ENCODE results near the gene KMT2B. TPM values are rescaled to one million over a fixed set of nuclear protein-coding genes. Genes with fewer than 3 reads are reported as not detected.

Gene KMT2B
- total RNA-seq, 1 experiment from 2014 or later = 32.2 TPM

GRCh38 chr19:35755550-35756376, 38.0 kb downstream of the KMT2B start:
- no peak for DNase-seq
- no peaks in the 10 kb centered on the region; the same call in 1 of the 2 replicates for H3K36me3 ChIP-seq (ENCODE audit: low read depth)
- H3K9me3 ChIP-seq (ENCODE audit: insufficient read depth, low read depth) = no peaks in the 10 kb centered on the region
- TF ChIP-seq EZH2 (IDR thresholded peaks at IDR 0.05; ENCODE audit: low read depth) = no peak
- TF ChIP-seq CTCF (conservative IDR thresholded peaks at IDR 0.05) = no peak
- peaks cover 19% of the 10 kb centered on the region for H3K79me2 ChIP-seq (ENCODE audit: low read depth)
- H3K4me2 ChIP-seq = no peak overlapping the region
- ChIA-PET POLR2A (ENCODE audit: unreplicated experiment) (no interaction called here), CTCF (no interaction called here)
- no peak overlapping the region for H2AFZ ChIP-seq
- peaks cover 4% of the 10 kb centered on the region; the same call in 1 of the 2 replicates for H4K20me1 ChIP-seq (ENCODE audit: insufficient read depth)
- H3K27me3 ChIP-seq (ENCODE audit: insufficient read depth, low read depth) = no peaks in the 10 kb centered on the region
- peaks cover 13% of the 10 kb centered on the region for H3F3A ChIP-seq (ENCODE audit: insufficient read depth, low read depth)
- no peak overlapping the region for H3K4me3 ChIP-seq
- intact Hi-C loops (cut with micrococcal nuclease; ENCODE audit: unreplicated experiment) = no loop called here
- H3K4me1 ChIP-seq (replicated peaks; ENCODE audit: insufficient read depth) = peaks cover 13% of the 10 kb centered on the region
- H3K27ac ChIP-seq = no peak overlapping the region
- H3K9me2 ChIP-seq (ENCODE audit: insufficient read depth) = no peaks in the 10 kb centered on the region
- BruUV-seq (replicated peaks) = no TSS peak

GRCh38 chr19:35756377-35757230, 38.8 kb downstream of the KMT2B start, which contains the start of gene HSPB6:
HSPB6 (minus strand) TSS chr19:35757029; CDS start chr19:35757008, 21 bp downstream.
- no peaks in the 10 kb centered on the region for H3K9me3 ChIP-seq (ENCODE audit: insufficient read depth, low read depth)
- ChIA-PET POLR2A (ENCODE audit: unreplicated experiment) (interaction anchor here (0.6 kb wide), 1 partner anchor 8 kb away, joined by 6 read pairs; the partner anchor contains the start of gene LIN37), CTCF (no interaction called here)
- peak within 1 kb of the TSS; percentile 67 for H3K27ac ChIP-seq
- peaks cover 4% of the 10 kb centered on the region; the same call in 1 of the 2 replicates for H4K20me1 ChIP-seq (ENCODE audit: insufficient read depth)
- intact Hi-C loops (cut with micrococcal nuclease; ENCODE audit: unreplicated experiment) = no loop called here
- peak within 1 kb of the TSS; percentile 95 for H3K4me2 ChIP-seq
- peaks cover 19% of the 10 kb centered on the region for H3F3A ChIP-seq (ENCODE audit: insufficient read depth, low read depth)
- TF ChIP-seq CTCF (conservative IDR thresholded peaks at IDR 0.05) = no peak
- no peak for TF ChIP-seq EZH2 (IDR thresholded peaks at IDR 0.05; ENCODE audit: low read depth)
- no peaks in the 10 kb centered on the region for H3K9me2 ChIP-seq (ENCODE audit: insufficient read depth)
- peaks cover 19% of the 10 kb centered on the region for H3K79me2 ChIP-seq (ENCODE audit: low read depth)
- H3K4me1 ChIP-seq (replicated peaks; ENCODE audit: insufficient read depth) = peaks cover 13% of the 10 kb centered on the region
- H3K4me3 ChIP-seq = peak within 1 kb of the TSS; percentile 67
- BruUV-seq (replicated peaks) = no TSS peak
- H2AFZ ChIP-seq = peak within 1 kb of the TSS; percentile 75
- no peak for DNase-seq
- H3K36me3 ChIP-seq (ENCODE audit: low read depth) = no peaks in the 10 kb centered on the region; the same call in 1 of the 2 replicates
- no peaks in the 10 kb centered on the region for H3K27me3 ChIP-seq (ENCODE audit: insufficient read depth, low read depth)

GRCh38 chr19:35757231-35757748, 39.5 kb downstream of the KMT2B start:
- peaks cover 13% of the 10 kb centered on the region for H3K4me1 ChIP-seq (replicated peaks; ENCODE audit: insufficient read depth)
- DNase-seq = no peak
- peaks cover 4% of the 10 kb centered on the region; the same call in 1 of the 2 replicates for H4K20me1 ChIP-seq (ENCODE audit: insufficient read depth)
- TF ChIP-seq CTCF (conservative IDR thresholded peaks at IDR 0.05) = no peak
- TF ChIP-seq EZH2 (IDR thresholded peaks at IDR 0.05; ENCODE audit: low read depth) = no peak
- intact Hi-C loops (cut with micrococcal nuclease; ENCODE audit: unreplicated experiment) = no loop called here
- H3K79me2 ChIP-seq (ENCODE audit: low read depth) = peaks cover 19% of the 10 kb centered on the region
- no peaks in the 10 kb centered on the region for H3K9me2 ChIP-seq (ENCODE audit: insufficient read depth)
- H3K27ac ChIP-seq = peak overlapping the region; percentile 67
- BruUV-seq (replicated peaks) = TSS peak; percentile 90
- H3F3A ChIP-seq (ENCODE audit: insufficient read depth, low read depth) = peaks cover 19% of the 10 kb centered on the region
- peak overlapping the region; percentile 75 for H2AFZ ChIP-seq
- H3K4me2 ChIP-seq = peak overlapping the region; percentile 95
- no peaks in the 10 kb centered on the region; the same call in 1 of the 2 replicates for H3K36me3 ChIP-seq (ENCODE audit: low read depth)
- no peaks in the 10 kb centered on the region for H3K9me3 ChIP-seq (ENCODE audit: insufficient read depth, low read depth)
- no peaks in the 10 kb centered on the region for H3K27me3 ChIP-seq (ENCODE audit: insufficient read depth, low read depth)
- ChIA-PET CTCF (interaction anchor here (0.6 kb wide), 1 partner anchor 65 kb away, joined by 4 read pairs; no protein-coding TSS in a partner anchor), POLR2A (ENCODE audit: unreplicated experiment) (interaction anchor here (0.6 to 0.7 kb wide), 3 partner anchors 9 to 170 kb away, joined by 6 to 25 read pairs (median 7); partner anchors contain the start of gene LIN37)
- H3K4me3 ChIP-seq = peak overlapping the region; percentile 67

All from PC-9 (cell line).